ENCODE measurements around the gene LMNB1.

- TF ChIP-seq POLR2A (IDR thresholded peaks at IDR 0.05; ENCODE audit: extremely low read depth, insufficient read length) (no peak), CTCF (IDR thresholded peaks at IDR 0.05; ENCODE audit: low read depth, low read length) (no peak), MAX (IDR thresholded peaks at IDR 0.05; ENCODE audit: low read depth, low read length) (no peak)
These were observed 31.6 kb downstream of the LMNB1 start for GRCh38 chr5:126808521-126808988.
